NCI-H2227 treated with DMSO at 0.1 percent for 48 hours (cell line): Measurements from ENCODE around the gene C1RL.

Source experiments
- DNase-seq: peaks from one replicate; lab custom pipeline; 2025; lab: John Stamatoyannopoulos, UW

The C1RL gene

GRCh38 chr12:7091660-7092228 lies 17.3 kb downstream of the C1RL start:
- DNase-seq = no peak

GRCh38 chr12:7091171-7091570 lies 17.8 kb downstream of the C1RL start:
- no peak for DNase-seq

DNA sequence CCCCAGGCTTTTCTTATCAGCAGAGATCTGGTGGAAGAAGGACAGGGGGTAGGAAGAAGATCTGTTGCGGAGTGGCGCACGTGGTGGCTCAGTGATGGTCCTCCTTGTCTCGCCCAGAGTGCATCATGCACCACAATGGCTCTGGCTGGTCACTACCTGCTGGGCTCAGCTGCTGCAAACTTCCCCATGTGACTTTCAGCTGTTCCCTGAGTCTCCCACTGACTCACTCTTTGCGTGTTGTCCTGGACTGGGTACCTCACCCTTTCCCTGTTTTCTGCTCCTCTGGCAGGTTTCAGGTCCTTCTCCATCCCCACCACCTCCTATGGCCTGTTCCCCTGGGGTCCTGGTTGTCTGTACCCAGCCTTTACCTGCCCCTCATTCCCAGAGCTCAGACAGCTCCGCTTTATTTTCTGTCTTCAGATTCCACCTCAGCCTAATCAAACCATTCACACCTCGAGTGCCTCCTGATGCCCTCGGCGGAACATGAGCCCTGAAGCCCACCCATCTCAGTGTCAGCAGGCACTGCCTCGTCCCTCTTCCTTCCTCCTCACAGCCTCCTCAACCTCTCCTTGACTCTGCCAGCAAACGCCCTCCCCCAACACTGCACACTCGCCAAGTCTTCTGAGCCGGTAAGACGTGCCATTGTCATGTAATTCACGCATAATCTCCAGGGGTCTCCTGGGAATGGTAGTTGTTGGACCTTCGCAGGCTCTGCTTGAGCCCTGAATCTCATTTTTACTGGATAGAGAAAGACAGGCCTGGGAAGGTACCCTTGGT lies 18.6 kb downstream of the C1RL start:
- no peak for DNase-seq

GRCh38 chr12:7089196-7089871 lies 19.7 kb downstream of the C1RL start:
- DNase-seq = no peak

- no peak for DNase-seq
Observed at GRCh38 chr12:7083125-7083524, 25.9 kb downstream of the C1RL start.

GRCh38 chr12:7081037-7081436 lies 28.0 kb downstream of the C1RL start:
- DNase-seq = no peak

DNA sequence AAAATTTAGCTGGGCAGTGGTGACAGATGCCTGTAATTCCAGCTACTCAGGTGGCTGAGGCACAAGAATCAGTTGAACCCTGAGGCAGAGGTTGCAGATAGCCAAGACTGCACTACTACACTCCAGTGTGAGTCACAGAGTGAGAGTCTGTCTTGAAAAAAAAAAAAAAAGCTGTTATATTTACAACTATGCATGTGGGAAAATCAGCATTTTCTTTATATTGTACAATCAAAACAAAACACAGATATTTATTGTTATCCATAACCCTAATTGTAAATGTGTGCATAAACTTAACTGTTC lies 29.2 kb downstream of the C1RL start:
- no peak for DNase-seq

- DNase-seq = no peak
Observed at GRCh38 chr12:7078163-7078562, 30.9 kb downstream of the C1RL start.

DNA sequence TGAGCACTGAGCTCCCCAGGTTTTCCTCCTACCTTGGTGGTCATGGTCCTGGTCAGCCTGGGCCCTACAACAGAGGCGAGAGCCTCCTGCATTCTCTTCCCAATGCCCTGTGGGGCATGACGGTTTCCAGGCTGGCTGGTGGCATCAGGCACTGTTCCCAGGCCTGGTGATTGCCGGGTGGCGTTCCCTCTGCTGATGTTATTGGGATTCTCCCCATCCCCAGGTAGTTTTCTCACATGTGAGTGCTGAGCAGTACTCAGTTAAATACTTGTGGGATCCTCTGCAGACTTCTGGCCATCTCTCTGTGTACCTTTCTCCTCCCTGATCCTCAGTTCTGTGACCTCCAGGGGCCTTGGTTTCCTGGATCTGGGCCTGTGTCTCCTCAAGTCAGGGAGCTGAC lies 32.5 kb downstream of the C1RL start:
- DNase-seq = no peak

DNA sequence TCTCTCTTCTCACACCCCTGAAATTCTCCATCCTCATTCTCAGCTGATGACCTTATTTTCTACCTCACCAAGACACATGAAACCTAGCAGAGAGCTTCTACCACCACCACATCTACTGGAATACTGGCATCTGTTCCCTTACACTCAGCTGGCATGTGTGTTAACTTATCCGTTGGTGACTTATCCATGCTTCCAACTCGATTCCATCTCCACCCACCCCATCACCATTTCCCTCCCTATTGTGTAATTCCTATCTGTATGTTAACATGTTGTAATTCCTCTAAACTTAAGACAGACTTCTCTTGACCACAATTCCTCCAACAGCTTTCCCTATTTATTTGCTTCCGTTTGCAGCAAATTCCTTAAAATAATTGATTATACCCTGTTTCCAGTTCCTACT lies 33.1 kb downstream of the C1RL start:
- DNase-seq = no peak

DNA sequence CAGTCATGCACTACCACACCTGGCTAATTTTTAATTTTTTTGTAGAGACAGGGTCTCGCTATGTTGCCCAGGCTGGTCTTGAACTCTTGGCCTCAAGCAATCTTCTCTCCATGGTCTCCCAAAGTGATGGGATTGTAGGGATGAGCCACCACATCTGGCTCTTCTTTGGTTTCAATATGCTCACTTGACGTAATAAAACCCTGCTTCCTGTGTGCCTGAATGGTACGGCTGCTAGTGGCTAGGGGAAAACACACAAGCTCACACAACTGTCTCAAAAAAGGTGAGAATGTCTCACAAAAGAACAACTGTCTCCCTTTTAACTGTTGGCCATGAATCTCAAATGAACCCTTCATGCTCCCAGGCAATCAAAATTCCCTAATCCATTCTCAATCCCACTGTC lies 33.5 kb downstream of the C1RL start:
- DNase-seq = no peak

GRCh38 chr12:7073946-7074345 lies 35.1 kb downstream of the C1RL start:
- DNase-seq = no peak

DNA sequence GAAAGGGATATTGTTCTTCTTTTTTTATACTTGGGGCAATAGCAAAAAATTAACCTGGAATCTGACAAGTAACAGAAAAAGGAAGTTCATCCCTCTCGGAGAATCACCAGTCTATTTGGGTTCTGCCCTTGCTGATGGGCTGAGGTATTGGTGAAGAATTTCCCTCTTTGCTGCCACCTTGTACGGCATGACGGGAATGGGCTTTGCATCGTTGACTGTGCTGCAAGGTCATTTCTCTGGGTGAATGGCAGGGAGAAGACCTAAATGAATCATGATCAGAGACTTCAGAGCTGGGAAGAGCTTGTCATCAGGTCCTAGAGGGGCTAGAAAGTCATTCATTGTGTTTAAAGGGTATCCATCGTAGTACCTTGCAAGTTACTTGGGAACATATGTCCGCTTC lies 36.5 kb downstream of the C1RL start:
- no peak for DNase-seq

- no peak for DNase-seq
Observed at GRCh38 chr12:7072035-7072434, 37.0 kb downstream of the C1RL start.

DNA sequence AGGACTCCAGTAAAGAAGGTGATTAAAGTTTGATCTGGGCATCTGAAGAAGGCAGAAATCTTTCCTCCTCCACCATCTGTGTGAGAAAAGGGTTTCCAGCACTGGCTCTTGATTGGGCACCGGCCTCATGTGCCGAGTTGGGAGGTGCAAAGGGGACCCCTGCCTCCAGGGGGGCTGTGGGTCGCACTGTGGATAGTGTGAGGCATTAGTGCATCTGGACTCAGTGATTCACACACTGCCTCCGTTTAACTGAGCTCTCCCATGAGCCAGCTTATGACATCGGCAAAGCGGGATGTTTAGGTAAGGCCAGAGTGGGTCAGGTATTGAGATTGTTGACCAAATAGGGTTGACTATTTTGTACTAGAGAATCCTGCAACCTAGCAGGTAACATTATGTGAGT lies 39.6 kb downstream of the C1RL start:
- no peak for DNase-seq

- DNase-seq = no peak
Observed at GRCh38 chr12:7068994-7069346, 40.0 kb downstream of the C1RL start.

DNA sequence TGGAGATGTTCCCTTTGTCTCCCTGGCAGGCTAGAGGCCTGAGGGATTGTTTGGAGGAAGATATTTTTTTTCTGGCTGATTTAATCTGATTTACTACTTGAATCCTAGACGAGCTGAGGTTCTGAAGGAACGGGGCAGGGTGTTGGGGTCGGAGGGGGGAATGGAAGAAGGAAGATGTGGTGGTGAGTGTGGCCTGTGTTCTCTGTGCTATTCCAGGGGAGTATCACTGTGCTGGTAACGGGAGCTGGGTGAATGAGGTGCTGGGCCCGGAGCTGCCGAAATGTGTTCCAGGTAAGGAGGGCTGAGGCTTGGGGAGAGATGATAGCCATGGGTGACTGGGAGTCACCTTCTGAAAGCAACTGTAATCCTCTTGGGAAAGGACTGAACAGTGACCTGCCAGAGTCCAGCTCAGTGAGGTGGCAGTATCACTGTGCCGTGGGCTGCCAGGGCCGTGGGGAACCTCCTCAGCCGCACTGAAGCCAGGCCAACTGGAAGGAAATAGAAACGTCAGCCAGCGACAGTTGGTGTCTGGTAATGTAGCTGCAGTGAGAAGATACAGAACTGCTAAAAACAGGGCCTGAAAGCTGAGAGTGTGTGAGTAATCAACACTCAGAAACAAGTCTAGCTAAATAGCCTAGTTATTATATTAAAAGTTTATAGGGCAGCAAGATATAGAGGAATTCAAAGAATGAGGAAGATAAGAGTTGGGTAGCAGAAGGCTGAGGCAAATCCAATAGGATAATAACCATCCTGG lies 40.6 kb downstream of the C1RL start:
- no peak for DNase-seq

GRCh38 chr12:7067096-7067495 lies 41.9 kb downstream of the C1RL start:
- no peak for DNase-seq

DNA sequence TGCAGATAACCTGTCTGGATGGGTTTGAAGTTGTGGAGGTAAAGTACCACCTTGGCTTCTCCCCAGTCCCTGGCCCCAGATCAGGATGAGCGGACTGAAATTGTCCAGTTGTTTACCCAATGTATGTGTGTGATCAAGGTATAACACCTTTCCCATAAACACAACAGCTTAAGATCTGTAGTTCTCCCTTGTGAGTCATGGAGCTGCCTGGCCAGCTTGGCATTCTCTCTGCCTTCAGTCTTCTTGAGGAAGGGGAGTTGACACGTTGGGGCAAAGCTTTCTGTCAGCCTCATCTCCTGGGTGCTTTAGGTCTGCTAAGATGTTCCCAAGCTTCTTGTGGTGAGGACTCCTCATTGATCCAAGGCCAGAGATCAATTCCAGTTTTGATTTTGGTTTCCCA lies 42.4 kb downstream of the C1RL start:
- no peak for DNase-seq

- DNase-seq = no peak
Observed at GRCh38 chr12:7065073-7065623, 43.9 kb downstream of the C1RL start.

GRCh38 chr12:7064516-7064915 lies 44.5 kb downstream of the C1RL start:
- DNase-seq = no peak

DNA sequence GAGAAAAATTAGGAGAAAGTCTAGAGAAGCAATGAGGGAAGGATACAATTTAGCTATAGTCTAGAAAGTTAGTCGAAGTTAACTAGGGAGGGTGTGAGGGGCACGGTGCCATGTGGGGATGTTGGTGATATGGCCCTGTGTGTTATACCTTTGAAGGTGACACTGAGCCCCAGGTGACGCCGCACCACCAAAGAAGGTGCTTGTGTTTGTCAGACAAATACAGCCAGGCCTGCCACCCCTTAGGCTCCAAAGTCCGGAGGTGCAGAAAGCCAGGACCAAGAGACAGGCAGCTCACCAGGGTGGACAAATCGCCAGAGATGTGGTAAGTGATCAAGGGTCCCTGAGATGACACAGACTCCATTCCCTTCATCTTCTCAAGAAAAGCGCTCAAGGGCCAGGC lies 47.4 kb downstream of the C1RL start:
- DNase-seq = no peak

DNA sequence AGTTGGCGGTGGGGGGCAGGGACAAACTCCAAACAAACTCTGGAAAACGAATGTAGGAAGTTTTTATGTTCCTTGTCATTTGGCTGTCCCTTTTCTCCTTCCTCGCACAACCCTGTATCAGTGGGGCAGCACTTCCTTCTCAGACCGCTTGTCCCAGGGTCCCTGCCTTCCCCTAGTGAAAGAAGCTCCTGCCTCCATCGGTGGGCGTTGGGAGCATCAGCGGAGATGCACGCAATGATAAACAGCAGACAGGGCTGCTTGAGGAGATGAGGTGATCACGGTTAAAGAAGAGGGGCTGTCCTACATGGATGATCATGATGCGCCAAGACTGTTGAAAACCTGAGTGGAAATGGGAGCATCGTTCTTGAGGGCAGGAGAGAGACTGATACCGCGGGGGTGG lies 47.9 kb downstream of the C1RL start:
- DNase-seq = no peak
